Mesothelial cell of epicardium (in vitro differentiated cells): Measurements from ENCODE around the gene MED13L. TPM values are rescaled to one million over a fixed set of nuclear protein-coding genes. Genes with fewer than 3 reads are reported as not detected.

ENCODE experiments used
- DNase-seq, 2 experiments: peaks; one replicate each; pipeline ENCODE4 v3.0.0; 2021; ENCODE audit warnings: low spot score in 2 of 2; ENCODE audit not compliant: unreplicated experiment in 2 of 2
- H3K27ac Mint-ChIP-seq: 2 replicates; pipeline ENCODE4 v1.8.0; 2021; ENCODE audit warnings: mixed read lengths
- H3K27me3 Mint-ChIP-seq: 2 replicates; pipeline ENCODE4 v1.8.0; 2021; ENCODE audit warnings: low read depth, mixed read lengths
- H3K36me3 Mint-ChIP-seq: 2 replicates; pipeline ENCODE4 v1.8.0; 2021; ENCODE audit warnings: mixed read lengths
- H3K4me1 Mint-ChIP-seq: 2 replicates; pipeline ENCODE4 v1.8.0; 2021; ENCODE audit warnings: mixed read lengths
- H3K4me3 Mint-ChIP-seq: 2 replicates; pipeline ENCODE4 v1.8.0; 2021; ENCODE audit warnings: mild to moderate bottlenecking, moderate library complexity, mixed read lengths
- H3K9me3 Mint-ChIP-seq: 2 replicates; pipeline ENCODE4 v1.8.0; 2021; ENCODE audit warnings: mixed read lengths
- total RNA-seq: library from RNA; stranded (reverse); gene quantifications from 3 replicates; pipeline ENCODE4 v1.2.1, GENCODE V29; 2021
- TF ChIP-seq, protein P1 (sequence below): fragments of 200-600 bp; sonication (generic); IDR thresholded peaks from one replicate; pipeline ENCODE4 v1.5.0; 2021; ENCODE audit warnings: antibody characterized with exemption; ENCODE audit not compliant: unreplicated experiment

Gene MED13L
- total RNA-seq, 1 donor from 2014 or later: 179 TPM

DNA sequence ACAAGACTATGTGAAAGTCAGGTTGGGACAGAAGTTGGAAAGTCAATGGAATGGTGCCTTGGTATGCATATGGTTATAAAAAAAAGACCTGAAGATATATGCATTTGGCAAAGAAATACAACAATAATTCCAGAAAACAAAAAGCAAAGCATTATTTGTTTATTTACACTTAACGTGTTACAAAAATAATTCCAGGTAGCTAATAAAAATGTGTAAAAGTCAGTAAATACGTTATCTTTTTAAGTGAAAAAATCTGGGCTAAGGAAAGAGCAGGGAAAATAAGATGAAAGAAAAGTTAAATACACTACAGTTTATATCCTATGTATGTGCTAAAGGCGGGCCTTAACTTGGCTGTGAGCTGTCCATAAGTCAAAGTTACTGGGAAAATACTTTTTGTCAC, 266.3 kb downstream of the MED13L start:
- no peak for DNase-seq
- Mint-ChIP-seq H3K27ac (no peak overlapping the region), H3K36me3 (peaks cover 43% of the 10 kb centered on the region), H3K4me3 (no peak overlapping the region), H3K4me1 (no peaks in the 10 kb centered on the region), H3K27me3 (no peaks in the 10 kb centered on the region), H3K9me3 (no peaks in the 10 kb centered on the region)
- TF ChIP-seq, protein P1, sequence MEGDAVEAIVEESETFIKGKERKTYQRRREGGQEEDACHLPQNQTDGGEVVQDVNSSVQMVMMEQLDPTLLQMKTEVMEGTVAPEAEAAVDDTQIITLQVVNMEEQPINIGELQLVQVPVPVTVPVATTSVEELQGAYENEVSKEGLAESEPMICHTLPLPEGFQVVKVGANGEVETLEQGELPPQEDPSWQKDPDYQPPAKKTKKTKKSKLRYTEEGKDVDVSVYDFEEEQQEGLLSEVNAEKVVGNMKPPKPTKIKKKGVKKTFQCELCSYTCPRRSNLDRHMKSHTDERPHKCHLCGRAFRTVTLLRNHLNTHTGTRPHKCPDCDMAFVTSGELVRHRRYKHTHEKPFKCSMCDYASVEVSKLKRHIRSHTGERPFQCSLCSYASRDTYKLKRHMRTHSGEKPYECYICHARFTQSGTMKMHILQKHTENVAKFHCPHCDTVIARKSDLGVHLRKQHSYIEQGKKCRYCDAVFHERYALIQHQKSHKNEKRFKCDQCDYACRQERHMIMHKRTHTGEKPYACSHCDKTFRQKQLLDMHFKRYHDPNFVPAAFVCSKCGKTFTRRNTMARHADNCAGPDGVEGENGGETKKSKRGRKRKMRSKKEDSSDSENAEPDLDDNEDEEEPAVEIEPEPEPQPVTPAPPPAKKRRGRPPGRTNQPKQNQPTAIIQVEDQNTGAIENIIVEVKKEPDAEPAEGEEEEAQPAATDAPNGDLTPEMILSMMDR: no peak

DNA sequence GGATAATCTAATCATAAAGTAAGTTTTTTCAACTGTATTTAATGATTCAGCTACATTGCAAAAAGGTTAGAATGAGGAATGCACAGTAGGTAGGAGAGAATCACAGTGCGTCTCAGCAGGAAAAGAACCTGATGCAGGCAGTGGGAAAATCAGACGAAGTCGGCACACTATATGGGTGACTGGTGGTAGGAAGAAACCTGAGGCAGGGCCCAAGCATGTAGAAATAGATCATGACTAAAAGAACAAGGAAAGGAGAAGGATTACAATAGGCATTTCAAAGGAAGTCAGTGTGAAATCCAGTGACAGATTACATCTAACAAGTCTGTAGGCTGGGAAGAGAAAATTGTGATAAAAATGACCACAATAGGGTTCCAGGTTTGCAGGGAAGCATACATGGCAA, 267.0 kb downstream of the MED13L start:
- H3K27me3 Mint-ChIP-seq: no peaks in the 10 kb centered on the region
- DNase-seq: no peak
- H3K27ac Mint-ChIP-seq: no peak overlapping the region
- H3K4me1 Mint-ChIP-seq: no peaks in the 10 kb centered on the region
- H3K4me3 Mint-ChIP-seq: no peak overlapping the region
- H3K9me3 Mint-ChIP-seq: no peaks in the 10 kb centered on the region
- TF ChIP-seq, protein P1: no peak
- H3K36me3 Mint-ChIP-seq: peaks cover 47% of the 10 kb centered on the region

DNA sequence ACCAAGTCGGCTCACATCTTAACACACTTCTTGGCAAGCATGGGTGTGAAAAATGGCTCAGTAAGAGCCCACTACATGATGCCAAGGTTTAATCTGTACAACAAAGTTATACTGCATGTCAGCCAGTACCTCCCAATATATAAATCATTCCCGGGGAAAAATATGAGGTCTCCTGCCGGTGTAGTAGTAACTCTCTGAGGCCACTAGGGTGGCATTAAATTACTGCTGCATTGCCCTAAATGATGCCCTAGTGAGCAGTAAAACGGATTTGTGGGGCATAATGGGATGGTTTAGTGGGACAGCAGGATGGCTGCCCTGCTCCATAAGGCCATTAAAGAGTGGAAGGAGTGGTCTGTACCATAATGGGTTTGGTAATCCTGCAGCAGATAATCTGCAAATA, 267.7 kb downstream of the MED13L start:
- no peak for DNase-seq
- TF ChIP-seq, protein P1: peak; percentile 50
- Mint-ChIP-seq H3K9me3 (no peaks in the 10 kb centered on the region), H3K4me1 (no peaks in the 10 kb centered on the region), H3K27me3 (no peaks in the 10 kb centered on the region), H3K27ac (no peak overlapping the region), H3K36me3 (peaks cover 44% of the 10 kb centered on the region), H3K4me3 (no peak overlapping the region)

DNA sequence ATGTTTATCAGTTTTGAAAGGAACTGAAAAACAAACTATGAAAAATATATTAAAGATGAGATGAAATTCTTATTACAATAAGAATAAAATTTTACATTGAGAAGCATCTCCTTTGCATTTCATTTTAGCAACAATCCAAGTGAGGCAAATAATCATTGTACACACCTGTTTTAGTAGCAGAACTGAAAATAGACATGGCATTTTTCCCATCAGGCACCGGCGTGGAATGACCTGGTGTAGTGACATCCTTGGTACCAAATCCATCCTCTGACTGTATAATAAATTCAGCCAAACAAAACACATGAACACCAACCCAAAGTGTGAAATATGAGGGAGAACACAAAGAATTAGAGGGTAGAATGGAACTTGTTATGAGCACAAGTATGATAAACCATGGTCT, 271.4 kb downstream of the MED13L start:
- Mint-ChIP-seq H3K9me3 (no peaks in the 10 kb centered on the region), H3K4me1 (peaks cover 8% of the 10 kb centered on the region), H3K27ac (no peak overlapping the region), H3K36me3 (peaks cover 44% of the 10 kb centered on the region), H3K27me3 (no peaks in the 10 kb centered on the region), H3K4me3 (no peak overlapping the region)
- no peak for DNase-seq
- TF ChIP-seq, protein P1: no peak

DNA sequence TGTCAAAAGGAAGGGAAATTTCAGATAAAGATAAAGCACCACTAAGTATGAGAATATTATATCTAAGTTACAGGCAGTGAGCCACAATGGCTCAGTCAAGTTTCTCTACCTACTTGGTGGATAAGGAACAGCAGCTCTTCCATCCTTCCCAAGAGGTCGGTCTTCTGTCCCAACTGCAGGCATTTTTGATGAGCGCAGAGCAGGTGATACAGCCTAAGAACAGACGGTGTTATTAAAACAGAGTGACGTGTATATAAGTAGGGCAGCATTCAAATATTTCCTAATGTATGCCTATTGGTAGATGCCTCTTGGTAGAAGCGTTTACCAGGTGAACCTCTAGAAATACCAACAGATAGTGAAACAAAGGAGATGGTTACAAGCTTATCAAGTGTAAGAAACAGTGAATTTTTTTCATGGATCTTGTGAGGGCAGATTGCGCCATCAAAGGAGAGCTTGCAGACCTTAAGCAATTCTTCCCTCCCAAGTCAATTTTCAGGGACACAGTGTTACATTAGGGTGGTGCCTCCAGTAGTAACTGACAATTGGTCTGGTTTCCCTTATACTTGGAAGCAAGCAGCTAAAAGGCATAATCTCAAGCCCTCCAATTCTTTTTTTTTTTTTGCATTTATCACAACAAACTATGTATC, 274.5 kb downstream of the MED13L start:
- H3K4me3 Mint-ChIP-seq: no peak overlapping the region
- H3K27me3 Mint-ChIP-seq: no peaks in the 10 kb centered on the region
- no peaks in the 10 kb centered on the region for H3K9me3 Mint-ChIP-seq
- DNase-seq: no peak
- H3K27ac Mint-ChIP-seq: no peak overlapping the region
- TF ChIP-seq, protein P1: no peak
- H3K36me3 Mint-ChIP-seq: peaks cover 32% of the 10 kb centered on the region
- H3K4me1 Mint-ChIP-seq: peaks cover 32% of the 10 kb centered on the region

DNA sequence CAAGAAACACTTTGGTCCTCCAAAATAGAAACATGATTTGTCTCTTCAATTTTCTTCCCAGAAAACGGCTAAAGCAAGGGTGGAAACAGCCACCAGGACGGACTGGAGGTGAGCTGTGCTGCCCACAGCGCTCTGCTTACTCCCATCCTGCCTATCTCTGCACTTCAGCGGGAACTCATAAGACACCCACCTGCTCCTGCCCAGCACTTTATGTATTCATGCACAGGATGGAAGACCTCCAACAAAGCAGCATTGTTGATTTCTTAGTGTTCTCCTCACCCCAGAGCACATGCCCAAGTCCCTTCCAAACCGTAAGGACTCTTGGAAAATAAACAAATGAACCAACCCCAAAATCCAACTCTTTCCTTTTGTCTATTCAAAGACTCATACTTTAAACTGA, 277.2 kb downstream of the MED13L start:
- H3K36me3 Mint-ChIP-seq: peaks cover 26% of the 10 kb centered on the region
- TF ChIP-seq, protein P1: no peak
- H3K27me3 Mint-ChIP-seq: no peaks in the 10 kb centered on the region
- peak overlapping the region; percentile 74 for H3K27ac Mint-ChIP-seq
- no peaks in the 10 kb centered on the region for H3K9me3 Mint-ChIP-seq
- DNase-seq: no peak
- H3K4me1 Mint-ChIP-seq: peaks cover 32% of the 10 kb centered on the region
- no peak overlapping the region for H3K4me3 Mint-ChIP-seq
